OCI-LY1 (cell line): ENCODE measurements around the gene B2M.

Experiments
- H2AFZ ChIP-seq: fragments of 200-600 bp; sonication (generic), shearing (Covaris generic); 2 replicates; pipeline ENCODE4 v1.6.0; 2014; ENCODE audit warnings: antibody characterized with exemption, mild to moderate bottlenecking, low read length
- H3F3A ChIP-seq: fragments of 200-600 bp; sonication (generic), shearing (Covaris generic); 2 replicates; pipeline ENCODE4 v1.6.0; 2014; ENCODE audit warnings: mild to moderate bottlenecking, antibody characterized with exemption, low read length, moderate library complexity; ENCODE audit not compliant: insufficient read depth
- H3K27ac ChIP-seq: fragments of 200-600 bp; sonication (generic); 2 replicates; pipeline ENCODE4 v1.5.1; 2014; ENCODE audit warnings: low read length, mixed run types, mild to moderate bottlenecking, low read depth; ENCODE audit not compliant: poor library complexity, severe bottlenecking
- H3K27me3 ChIP-seq: fragments of 200-600 bp; sonication (generic); 2 replicates; pipeline ENCODE4 v1.6.0; 2014; ENCODE audit warnings: antibody characterized with exemption, mild to moderate bottlenecking, low read length, moderate library complexity; ENCODE audit not compliant: insufficient read depth
- H3K36me3 ChIP-seq: fragments of 200-600 bp; sonication (generic); 2 replicates; pipeline ENCODE4 v1.6.1; 2014; ENCODE audit warnings: mild to moderate bottlenecking, antibody characterized with exemption, low read length, moderate library complexity, mixed read lengths; ENCODE audit not compliant: insufficient read depth
- H3K4me1 ChIP-seq: fragments of 200-600 bp; sonication (generic); 2 replicates; pipeline ENCODE4 v1.5.1; 2014; ENCODE audit warnings: mild to moderate bottlenecking, low read length, moderate library complexity; ENCODE audit not compliant: insufficient read depth, severe bottlenecking
- H3K4me2 ChIP-seq: fragments of 200-600 bp; sonication (generic), shearing (Covaris generic); 2 replicates; pipeline ENCODE4 v1.6.1; 2014; ENCODE audit warnings: low read length
- H3K4me3 ChIP-seq: fragments of 200-600 bp; sonication (generic); 2 replicates; pipeline ENCODE4 v1.5.1; 2014; ENCODE audit warnings: low read length, low read depth, mild to moderate bottlenecking, mixed read lengths; ENCODE audit not compliant: poor library complexity, severe bottlenecking
- H3K79me2 ChIP-seq: fragments of 200-600 bp; shearing (Covaris generic); 2 replicates; pipeline ENCODE4 v1.6.1; 2016; ENCODE audit warnings: mixed run types, low read length, mixed read lengths; ENCODE audit not compliant: insufficient read depth
- H3K9ac ChIP-seq: fragments of 200-600 bp; sonication (generic), shearing (Covaris generic); 2 replicates; pipeline ENCODE4 v1.6.1; 2014; ENCODE audit warnings: mild to moderate bottlenecking, low read length, mixed read lengths
- H3K9me2 ChIP-seq: fragments of 200-600 bp; sonication (generic), shearing (Covaris generic); 2 replicates; pipeline ENCODE4 v1.6.1; 2014; ENCODE audit warnings: low read depth, mild to moderate bottlenecking, low read length, mixed read lengths
- H3K9me3 ChIP-seq: fragments of 200-600 bp; shearing (Covaris generic); 2 replicates; pipeline ENCODE4 v1.6.1; 2014; ENCODE audit warnings: low read length, mixed read lengths
- H4K20me1 ChIP-seq: fragments of 200-600 bp; sonication (generic), shearing (Covaris generic); 2 replicates; pipeline ENCODE4 v1.6.0; 2016; ENCODE audit warnings: mild to moderate bottlenecking, low read length; ENCODE audit not compliant: insufficient read depth
- CTCF ChIP-seq: fragments of 200-600 bp; sonication (generic), shearing (Covaris generic); IDR thresholded peaks from 2 replicates; pipeline ENCODE4 v1.5.1; 2017; ENCODE audit warnings: mild to moderate bottlenecking, antibody characterized with exemption, low read length, moderate library complexity, mixed read lengths
- EZH2 ChIP-seq: fragments of 200-600 bp; sonication (generic), shearing (Covaris generic); IDR thresholded peaks from 2 replicates; pipeline ENCODE4 v1.8.0; 2017; ENCODE audit warnings: borderline replicate concordance, mixed run types, mild to moderate bottlenecking, antibody characterized with exemption, low read length, moderate library complexity, mixed read lengths

The B2M gene

DNA sequence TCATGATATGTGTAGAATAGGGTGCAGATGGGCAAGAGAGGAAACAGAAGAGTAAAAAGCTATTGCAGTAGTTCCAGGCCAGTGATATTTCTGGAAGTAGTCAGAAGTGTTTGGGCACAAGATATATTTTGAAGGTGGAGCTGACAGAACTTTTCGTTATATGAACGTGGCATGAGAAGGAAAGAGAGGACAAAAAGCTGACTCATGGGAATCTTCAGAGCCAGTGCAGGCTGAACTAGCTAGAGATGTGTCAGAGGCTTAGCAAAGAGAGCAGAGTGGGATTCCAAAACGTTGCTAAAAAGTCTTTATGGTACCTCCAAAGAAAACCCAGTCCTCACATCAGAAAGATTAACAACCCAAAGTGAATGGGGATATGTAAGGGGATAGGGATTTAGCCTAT, 53.7 kb downstream of the B2M start:
- H3K27me3 ChIP-seq, result no peaks in the 10 kb centered on the region
- no peaks in the 10 kb centered on the region for H3K4me1 ChIP-seq
- H3K9ac ChIP-seq, result no peak overlapping the region
- H3K9me2 ChIP-seq, result no peaks in the 10 kb centered on the region
- H3K4me2 ChIP-seq, result no peak overlapping the region
- no peaks in the 10 kb centered on the region for H3K9me3 ChIP-seq
- no peaks in the 10 kb centered on the region for H4K20me1 ChIP-seq
- no peak for TF ChIP-seq CTCF
- TF ChIP-seq EZH2, result no peak
- H2AFZ ChIP-seq, result no peak overlapping the region
- H3K36me3 ChIP-seq, result no peaks in the 10 kb centered on the region
- H3F3A ChIP-seq, result no peaks in the 10 kb centered on the region
- H3K27ac ChIP-seq, result no peak overlapping the region
- no peak overlapping the region for H3K4me3 ChIP-seq
- no peaks in the 10 kb centered on the region for H3K79me2 ChIP-seq
